KMS-11 (cell line): ENCODE data around the gene MED16.

Experiments used
- H2AFZ ChIP-seq: fragments of 200-600 bp; sonication (generic); 2 replicates; pipeline ENCODE4 v1.6.1; 2016; ENCODE audit warnings: antibody characterized with exemption, mixed run types, low read depth
- H3K27ac ChIP-seq: fragments of 200-600 bp; sonication (generic); 2 replicates; pipeline ENCODE4 v1.6.1; 2016; ENCODE audit warnings: mild to moderate bottlenecking, mixed run types
- H3K27me3 ChIP-seq: fragments of 200-600 bp; sonication (generic); 2 replicates; pipeline ENCODE4 v1.6.1; 2017; ENCODE audit warnings: mild to moderate bottlenecking, low read depth, mixed run types, moderate library complexity; ENCODE audit not compliant: insufficient read depth
- H3K36me3 ChIP-seq: fragments of 200-600 bp; sonication (generic); 2 replicates; pipeline ENCODE4 v1.6.1; 2017; ENCODE audit warnings: mild to moderate bottlenecking, mixed run types; ENCODE audit not compliant: insufficient read depth
- H3K4me1 ChIP-seq: fragments of 200-600 bp; sonication (generic); 2 replicates; pipeline ENCODE4 v1.6.1; 2016; ENCODE audit warnings: mild to moderate bottlenecking, low read depth, mixed run types; ENCODE audit not compliant: poor library complexity, severe bottlenecking
- H3K4me2 ChIP-seq: fragments of 200-600 bp; sonication (generic); 2 replicates; pipeline ENCODE4 v1.7.0; 2016; ENCODE audit warnings: mild to moderate bottlenecking, mixed run types
- H3K4me3 ChIP-seq: fragments of 200-600 bp; sonication (generic); IDR thresholded peaks from 2 replicates; pipeline ENCODE4 v1.6.1; 2017; ENCODE audit warnings: low read depth, low read length, mixed read lengths; ENCODE audit not compliant: insufficient read depth
- H3K79me2 ChIP-seq: fragments of 200-600 bp; sonication (generic); 2 replicates; pipeline ENCODE4 v1.6.1; 2016; ENCODE audit warnings: low read depth, mixed run types; ENCODE audit not compliant: insufficient read depth
- H3K9ac ChIP-seq: fragments of 200-600 bp; sonication (generic); 2 replicates; pipeline ENCODE4 v1.6.1; 2016; ENCODE audit warnings: mild to moderate bottlenecking, mixed run types
- H4K20me1 ChIP-seq: fragments of 200-600 bp; sonication (generic); 2 replicates; pipeline ENCODE4 v1.6.1; 2016; ENCODE audit warnings: mild to moderate bottlenecking, mixed run types; ENCODE audit not compliant: insufficient read depth
- TF ChIP-seq, protein P1 (sequence below): fragments of 200-600 bp; sonication (generic); conservative IDR thresholded peaks from 2 replicates; pipeline ENCODE4 v1.6.1; 2017; ENCODE audit warnings: low read depth, mild to moderate bottlenecking, antibody characterized with exemption, low read length, moderate library complexity, mixed read lengths

Gene MED16

DNA sequence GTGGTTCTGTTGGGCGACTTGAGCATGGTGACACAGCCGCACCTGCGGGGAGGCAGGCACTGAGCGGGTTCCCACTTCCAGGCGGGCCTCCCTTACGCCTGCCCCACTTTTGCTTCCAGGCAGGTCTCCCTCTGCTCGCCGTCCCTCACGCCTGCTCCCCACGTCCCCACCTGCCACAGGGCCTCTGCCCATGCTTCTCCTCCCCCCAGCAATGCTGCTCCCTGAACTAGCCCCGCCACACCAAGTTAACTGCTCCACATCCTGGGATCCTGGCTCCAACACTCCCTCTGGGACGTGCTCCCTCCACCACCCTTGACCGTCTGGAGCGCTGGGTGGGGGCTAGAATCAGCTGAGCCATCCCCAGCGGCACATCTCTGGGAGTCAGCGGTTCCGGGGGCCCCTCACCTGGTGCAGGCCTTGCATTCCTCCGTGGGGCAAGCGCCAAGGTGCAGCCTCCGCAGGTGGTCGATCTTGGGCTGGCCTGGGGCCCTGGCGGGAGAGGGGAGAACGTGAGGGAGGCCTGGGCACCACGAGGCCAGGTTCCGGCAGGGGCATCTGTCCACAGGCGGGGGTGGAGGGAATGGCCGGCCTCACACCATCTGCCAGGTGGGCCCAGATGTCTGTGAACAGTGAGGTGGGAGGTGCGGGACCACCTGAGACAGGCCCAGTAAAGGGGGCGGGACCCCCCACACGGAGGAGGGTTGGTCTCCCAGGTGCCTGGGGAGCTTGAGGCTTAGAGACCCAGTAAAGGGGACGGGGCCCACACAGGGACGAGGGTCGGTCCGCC, 24.3 kb downstream of the MED16 start:
- no peaks in the 10 kb centered on the region for H3K27me3 ChIP-seq
- H3K27ac ChIP-seq = no peak overlapping the region

DNA sequence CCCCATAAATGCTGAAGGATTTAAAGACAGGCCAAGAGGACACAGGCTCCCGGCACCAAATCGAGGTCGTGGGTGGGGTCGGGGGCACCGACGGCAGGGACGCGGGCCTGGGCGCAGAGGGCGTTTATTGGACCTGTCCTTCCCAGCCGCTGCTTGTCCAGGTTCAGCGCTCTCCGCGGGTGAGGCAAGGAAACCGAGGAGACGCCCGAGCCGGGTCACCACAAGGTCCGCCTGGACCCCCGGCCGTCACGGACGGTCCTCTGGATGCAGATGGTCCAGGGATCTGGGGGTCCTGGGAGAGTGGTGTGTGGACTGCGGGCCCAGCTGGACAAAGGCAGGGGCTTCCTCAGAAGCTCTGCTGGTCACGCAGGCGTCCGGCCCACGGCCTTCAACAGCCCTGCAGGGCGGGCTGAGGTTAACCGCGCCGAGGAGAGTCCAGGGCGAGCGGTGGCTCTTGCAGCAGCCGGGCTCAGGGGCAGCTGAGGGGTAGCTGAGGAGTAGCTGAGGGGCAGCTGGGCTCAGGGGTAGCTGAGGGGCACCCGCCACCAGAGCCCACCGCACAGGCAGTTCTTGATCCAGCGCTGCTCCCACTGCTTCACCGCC, 25.0 kb downstream of the MED16 start:
- H3K27ac ChIP-seq = no peak overlapping the region

More for the DNA sequence above, 24.3 kb downstream of the MED16 start:
- no peak overlapping the region for H3K4me2 ChIP-seq
- peaks cover 8% of the 10 kb centered on the region for H3K4me1 ChIP-seq
- H3K79me2 ChIP-seq = no peaks in the 10 kb centered on the region
- no peak overlapping the region for H3K4me3 ChIP-seq
- TF ChIP-seq, protein P1, sequence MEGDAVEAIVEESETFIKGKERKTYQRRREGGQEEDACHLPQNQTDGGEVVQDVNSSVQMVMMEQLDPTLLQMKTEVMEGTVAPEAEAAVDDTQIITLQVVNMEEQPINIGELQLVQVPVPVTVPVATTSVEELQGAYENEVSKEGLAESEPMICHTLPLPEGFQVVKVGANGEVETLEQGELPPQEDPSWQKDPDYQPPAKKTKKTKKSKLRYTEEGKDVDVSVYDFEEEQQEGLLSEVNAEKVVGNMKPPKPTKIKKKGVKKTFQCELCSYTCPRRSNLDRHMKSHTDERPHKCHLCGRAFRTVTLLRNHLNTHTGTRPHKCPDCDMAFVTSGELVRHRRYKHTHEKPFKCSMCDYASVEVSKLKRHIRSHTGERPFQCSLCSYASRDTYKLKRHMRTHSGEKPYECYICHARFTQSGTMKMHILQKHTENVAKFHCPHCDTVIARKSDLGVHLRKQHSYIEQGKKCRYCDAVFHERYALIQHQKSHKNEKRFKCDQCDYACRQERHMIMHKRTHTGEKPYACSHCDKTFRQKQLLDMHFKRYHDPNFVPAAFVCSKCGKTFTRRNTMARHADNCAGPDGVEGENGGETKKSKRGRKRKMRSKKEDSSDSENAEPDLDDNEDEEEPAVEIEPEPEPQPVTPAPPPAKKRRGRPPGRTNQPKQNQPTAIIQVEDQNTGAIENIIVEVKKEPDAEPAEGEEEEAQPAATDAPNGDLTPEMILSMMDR = no peak
- H3K36me3 ChIP-seq = no peaks in the 10 kb centered on the region
- H2AFZ ChIP-seq = no peak overlapping the region
- H3K9ac ChIP-seq = no peak overlapping the region
- no peaks in the 10 kb centered on the region for H4K20me1 ChIP-seq

DNA sequence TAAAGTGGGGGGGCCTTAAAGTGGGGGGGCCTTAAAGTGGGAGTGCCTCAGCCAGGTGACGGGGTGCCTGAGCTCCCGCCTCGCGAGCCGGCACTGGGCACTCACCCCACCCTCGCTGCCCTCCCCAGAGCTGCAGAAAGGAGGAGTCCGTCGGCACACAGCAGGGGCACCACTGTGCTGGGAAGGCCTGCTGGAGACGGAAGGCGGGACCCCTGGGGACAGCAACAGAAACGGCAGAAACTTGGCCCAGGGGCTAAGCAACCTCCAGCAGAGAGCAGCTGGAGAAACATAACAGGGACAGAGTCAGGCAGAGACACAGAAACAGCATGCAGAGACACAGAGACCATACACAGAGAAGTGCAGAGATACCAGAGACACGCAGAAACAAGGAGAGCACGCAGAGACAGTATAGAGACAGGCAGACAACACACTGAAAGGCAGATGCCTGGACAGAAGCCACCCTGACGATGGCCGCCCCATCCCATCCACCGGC, 25.6 kb downstream of the MED16 start:
- no peak overlapping the region for H2AFZ ChIP-seq
- H3K4me3 ChIP-seq = no peak overlapping the region
- no peak overlapping the region for H3K4me2 ChIP-seq
- peaks cover 5% of the 10 kb centered on the region for H3K4me1 ChIP-seq
- no peaks in the 10 kb centered on the region for H3K36me3 ChIP-seq
- TF ChIP-seq, protein P1 = no peak
- H3K9ac ChIP-seq = no peak overlapping the region
- H3K27ac ChIP-seq = no peak overlapping the region
- H4K20me1 ChIP-seq = no peaks in the 10 kb centered on the region
- H3K27me3 ChIP-seq = no peaks in the 10 kb centered on the region
- no peaks in the 10 kb centered on the region for H3K79me2 ChIP-seq

More for the DNA sequence above, 25.0 kb downstream of the MED16 start:
- Histone ChIP-seq H3K9ac (no peak overlapping the region), H3K27me3 (no peaks in the 10 kb centered on the region), H3K36me3 (no peaks in the 10 kb centered on the region), H2AFZ (no peak overlapping the region), H3K4me2 (no peak overlapping the region), H3K4me1 (peaks cover 8% of the 10 kb centered on the region), H3K79me2 (no peaks in the 10 kb centered on the region), H4K20me1 (no peaks in the 10 kb centered on the region), H3K4me3 (no peak overlapping the region)
- TF ChIP-seq, protein P1 = no peak

DNA sequence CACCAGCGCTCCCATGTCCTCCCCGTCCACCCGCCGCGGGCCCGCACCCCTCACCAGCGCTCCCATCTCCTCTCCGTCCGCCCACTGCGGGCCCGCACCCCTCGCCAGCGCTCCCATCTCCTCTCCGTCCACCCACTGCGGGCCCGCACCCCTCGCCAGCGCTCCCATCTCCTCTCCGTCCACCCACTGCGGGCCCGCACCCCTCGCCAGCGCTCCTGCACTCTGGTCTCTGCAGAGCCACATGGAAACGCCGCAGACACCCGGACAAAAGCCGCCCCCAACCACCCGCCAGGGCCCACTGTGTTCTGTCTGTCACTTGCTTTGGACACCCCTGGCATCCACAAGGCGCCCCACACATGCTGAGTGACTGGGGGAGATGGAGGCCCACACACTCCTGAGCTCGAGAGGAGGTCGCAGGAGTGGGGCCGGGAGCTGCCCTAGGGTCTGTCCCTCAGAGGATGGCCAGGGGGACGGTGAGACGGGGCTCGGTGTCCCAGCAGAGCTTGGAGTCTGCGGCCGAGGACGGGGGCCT, 26.2 kb downstream of the MED16 start:
- H3K79me2 ChIP-seq = no peaks in the 10 kb centered on the region
- no peak overlapping the region for H3K27ac ChIP-seq
- no peak overlapping the region for H2AFZ ChIP-seq
- TF ChIP-seq, protein P1 = no peak
- H3K27me3 ChIP-seq = no peaks in the 10 kb centered on the region
- H3K36me3 ChIP-seq = no peaks in the 10 kb centered on the region
- H3K4me2 ChIP-seq = no peak overlapping the region
- H4K20me1 ChIP-seq = no peaks in the 10 kb centered on the region
- H3K9ac ChIP-seq = no peak overlapping the region
- H3K4me3 ChIP-seq = no peak overlapping the region
- peaks cover under 1% of the 10 kb centered on the region for H3K4me1 ChIP-seq
